GM19455 (cell line): ENCODE data around the gene MAP3K12.
"Not testable (repeated sequence)": the region's sequence is repeated elsewhere in the genome, so short reads cannot be mapped to it uniquely, and the experiment has no call there.

Source experiments
- ATAC-seq: cut with Tn5 transposase; IDR thresholded peaks from one replicate; pipeline ENCODE4 v1.9.1; 2021; ENCODE audit not compliant: unreplicated experiment

The MAP3K12 gene, protein sequence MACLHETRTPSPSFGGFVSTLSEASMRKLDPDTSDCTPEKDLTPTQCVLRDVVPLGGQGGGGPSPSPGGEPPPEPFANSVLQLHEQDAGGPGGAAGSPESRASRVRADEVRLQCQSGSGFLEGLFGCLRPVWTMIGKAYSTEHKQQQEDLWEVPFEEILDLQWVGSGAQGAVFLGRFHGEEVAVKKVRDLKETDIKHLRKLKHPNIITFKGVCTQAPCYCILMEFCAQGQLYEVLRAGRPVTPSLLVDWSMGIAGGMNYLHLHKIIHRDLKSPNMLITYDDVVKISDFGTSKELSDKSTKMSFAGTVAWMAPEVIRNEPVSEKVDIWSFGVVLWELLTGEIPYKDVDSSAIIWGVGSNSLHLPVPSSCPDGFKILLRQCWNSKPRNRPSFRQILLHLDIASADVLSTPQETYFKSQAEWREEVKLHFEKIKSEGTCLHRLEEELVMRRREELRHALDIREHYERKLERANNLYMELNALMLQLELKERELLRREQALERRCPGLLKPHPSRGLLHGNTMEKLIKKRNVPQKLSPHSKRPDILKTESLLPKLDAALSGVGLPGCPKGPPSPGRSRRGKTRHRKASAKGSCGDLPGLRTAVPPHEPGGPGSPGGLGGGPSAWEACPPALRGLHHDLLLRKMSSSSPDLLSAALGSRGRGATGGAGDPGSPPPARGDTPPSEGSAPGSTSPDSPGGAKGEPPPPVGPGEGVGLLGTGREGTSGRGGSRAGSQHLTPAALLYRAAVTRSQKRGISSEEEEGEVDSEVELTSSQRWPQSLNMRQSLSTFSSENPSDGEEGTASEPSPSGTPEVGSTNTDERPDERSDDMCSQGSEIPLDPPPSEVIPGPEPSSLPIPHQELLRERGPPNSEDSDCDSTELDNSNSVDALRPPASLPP

DNA sequence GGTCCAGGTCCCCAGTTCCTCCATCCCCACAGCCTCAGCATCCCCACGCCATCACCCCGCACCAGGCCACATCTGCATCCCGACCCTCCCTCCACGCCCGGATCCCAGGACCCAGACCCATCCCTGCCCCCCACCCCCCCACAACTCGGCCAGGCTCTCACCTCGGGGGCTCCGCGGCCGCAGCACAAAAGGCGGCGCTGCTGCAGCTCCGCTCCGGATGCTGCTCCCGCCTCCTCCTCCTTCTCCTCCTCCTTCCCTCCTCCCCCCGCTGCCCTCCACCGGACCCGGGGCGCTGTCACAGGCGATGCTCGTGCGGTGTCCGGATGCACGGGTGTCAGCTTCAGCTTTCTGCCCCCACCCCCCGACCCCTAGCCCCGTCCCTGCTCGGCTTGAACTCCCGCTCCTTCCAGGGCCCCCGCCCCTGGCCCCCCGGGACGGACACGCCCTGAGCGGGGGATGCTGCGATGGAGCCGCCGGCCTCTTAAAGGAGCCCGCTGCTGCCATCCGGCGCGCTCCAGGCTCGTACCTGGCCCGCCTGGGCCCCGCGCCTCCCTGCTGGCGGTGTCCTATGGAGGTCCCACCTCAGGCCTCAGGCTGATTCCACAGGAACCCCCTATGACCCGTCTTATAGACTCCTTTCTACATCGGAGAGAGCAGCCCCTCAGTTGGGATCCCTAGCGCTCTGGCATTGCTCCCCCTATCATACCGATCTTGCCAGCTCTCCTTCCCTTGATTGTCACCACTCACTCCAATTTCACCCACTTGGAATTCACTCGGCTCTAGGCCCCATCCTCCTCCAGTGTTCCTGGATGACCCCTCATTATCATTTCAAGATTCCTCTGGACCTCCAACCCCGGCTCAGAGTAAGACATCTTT, at the start of gene MAP3K12:
Gene MAP3K12, minus strand, starts transcription at position 193 of the 876 bp plus-strand sequence. CDS start 12,067 bp downstream, outside the sequence.
- no peak for ATAC-seq

DNA sequence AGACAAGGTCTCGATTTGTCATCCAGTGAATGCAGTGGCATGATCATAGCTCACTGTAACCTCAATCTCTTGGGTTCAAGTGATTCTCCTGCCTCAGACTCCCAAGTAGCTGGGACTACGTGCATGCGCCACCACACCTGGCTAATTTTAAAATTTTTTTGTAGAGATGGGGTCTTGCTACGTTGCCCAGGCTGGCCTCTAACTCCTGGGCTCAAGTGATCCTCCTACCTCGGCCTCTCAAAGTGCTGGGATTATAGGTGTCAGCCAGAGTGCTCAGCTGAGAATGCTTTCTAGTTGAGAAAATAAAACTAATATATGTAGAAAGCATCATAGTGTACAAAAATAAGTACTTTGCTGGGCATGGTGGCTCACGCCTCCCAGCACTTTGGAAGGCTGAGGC, 49.1 kb upstream of the MAP3K12 start:
- not testable (repeated sequence) for ATAC-seq

DNA sequence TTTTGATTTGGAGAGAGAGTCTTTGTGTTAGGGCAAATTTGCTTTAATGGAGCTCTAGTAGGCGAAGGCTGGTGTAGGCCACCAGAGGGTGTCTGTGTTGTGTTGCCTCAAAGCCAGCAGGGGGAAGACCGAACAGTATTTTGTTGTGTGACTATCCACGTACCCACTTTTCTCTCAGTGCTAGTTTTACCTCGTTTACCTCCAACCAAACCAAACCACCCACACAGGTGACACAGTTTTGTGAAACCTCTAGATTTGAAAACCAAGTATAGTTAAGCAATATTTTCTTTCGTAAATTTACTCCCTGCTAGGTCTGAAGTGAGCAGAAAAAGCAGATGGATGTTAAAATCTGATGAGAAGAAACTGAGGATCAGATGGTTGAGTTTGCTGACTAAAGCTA, 44.3 kb upstream of the MAP3K12 start:
- ATAC-seq = peak; percentile 80

- ATAC-seq = no peak
Observed at GRCh38 chr12:53539526-53539925, 40.3 kb upstream of the MAP3K12 start.

GRCh38 chr12:53538209-53538689, 39.0 kb upstream of the MAP3K12 start:
- no peak for ATAC-seq

GRCh38 chr12:53536962-53537361, 37.7 kb upstream of the MAP3K12 start:
- no peak for ATAC-seq

DNA sequence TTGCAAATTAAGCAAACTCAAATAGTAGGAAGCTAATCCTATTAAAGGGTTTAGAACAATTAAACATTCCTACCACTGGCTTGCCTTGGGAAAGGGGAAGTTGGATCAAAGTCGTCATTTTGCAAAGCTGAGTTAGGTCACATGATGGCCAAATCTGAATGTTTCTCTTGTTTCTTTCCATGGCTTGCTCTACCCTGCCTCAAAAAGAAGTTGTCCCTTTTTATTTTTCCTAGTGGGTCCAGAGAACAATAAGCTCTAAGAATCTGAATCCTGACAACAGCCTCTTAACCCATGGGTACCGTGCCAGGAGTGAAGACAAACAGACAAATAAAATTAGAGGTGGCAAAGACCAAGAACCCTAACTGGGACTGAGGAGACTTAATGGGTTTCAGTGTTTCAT, 34.2 kb upstream of the MAP3K12 start:
- ATAC-seq = no peak

- no peak for ATAC-seq
Observed at GRCh38 chr12:53532524-53533445, 33.5 kb upstream of the MAP3K12 start.

GRCh38 chr12:53532021-53532420, 32.8 kb upstream of the MAP3K12 start:
- ATAC-seq = no peak

GRCh38 chr12:53530920-53531319, 31.7 kb upstream of the MAP3K12 start:
- ATAC-seq = no peak

DNA sequence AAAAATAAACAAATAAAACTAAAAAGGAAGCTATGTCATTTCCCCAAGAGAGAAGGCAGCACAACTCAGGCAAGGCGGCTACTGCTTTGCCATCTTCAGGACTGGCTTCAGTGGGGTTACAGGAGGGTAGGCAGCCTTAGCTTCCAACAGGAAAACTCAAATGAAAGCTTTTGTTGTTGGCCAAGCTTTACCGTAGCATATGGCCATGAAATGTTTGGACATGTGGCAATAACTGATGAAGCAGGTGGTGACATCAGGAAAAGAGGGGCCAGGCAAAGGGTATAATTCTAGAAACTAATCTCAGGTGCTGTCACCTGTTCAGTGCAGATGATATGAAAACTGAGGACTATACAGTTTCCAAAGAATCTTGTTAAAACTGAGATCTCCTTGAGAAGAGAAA, 30.8 kb upstream of the MAP3K12 start:
- no peak for ATAC-seq

DNA sequence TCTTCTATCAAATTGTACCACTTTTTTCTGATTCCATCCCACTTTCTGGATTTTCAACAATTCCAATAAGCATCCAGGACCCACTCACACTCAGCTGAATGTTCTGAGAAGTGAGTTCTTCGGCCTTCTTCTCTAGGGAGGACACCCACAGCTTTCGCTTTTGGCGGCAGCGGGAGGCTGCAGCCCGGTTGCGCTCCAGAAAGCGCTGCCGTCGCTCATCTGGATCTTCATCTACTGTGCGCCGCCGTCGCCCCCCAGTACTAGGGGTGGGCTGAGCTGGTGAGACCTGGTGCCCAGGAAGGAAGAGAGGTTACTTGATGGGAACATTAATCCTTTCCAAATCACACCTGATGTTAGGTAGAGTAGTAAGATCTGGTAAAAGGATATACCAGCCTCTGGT, 25.2 kb upstream of the MAP3K12 start:
- ATAC-seq = no peak

- no peak for ATAC-seq
Observed at GRCh38 chr12:53523131-53523530, 23.9 kb upstream of the MAP3K12 start.

- ATAC-seq = no peak
Observed at GRCh38 chr12:53518381-53518780, 19.1 kb upstream of the MAP3K12 start.

GRCh38 chr12:53516758-53517455, 17.6 kb upstream of the MAP3K12 start:
- no peak for ATAC-seq

- no peak for ATAC-seq
Observed at GRCh38 chr12:53515291-53515680, 16.0 kb upstream of the MAP3K12 start.

DNA sequence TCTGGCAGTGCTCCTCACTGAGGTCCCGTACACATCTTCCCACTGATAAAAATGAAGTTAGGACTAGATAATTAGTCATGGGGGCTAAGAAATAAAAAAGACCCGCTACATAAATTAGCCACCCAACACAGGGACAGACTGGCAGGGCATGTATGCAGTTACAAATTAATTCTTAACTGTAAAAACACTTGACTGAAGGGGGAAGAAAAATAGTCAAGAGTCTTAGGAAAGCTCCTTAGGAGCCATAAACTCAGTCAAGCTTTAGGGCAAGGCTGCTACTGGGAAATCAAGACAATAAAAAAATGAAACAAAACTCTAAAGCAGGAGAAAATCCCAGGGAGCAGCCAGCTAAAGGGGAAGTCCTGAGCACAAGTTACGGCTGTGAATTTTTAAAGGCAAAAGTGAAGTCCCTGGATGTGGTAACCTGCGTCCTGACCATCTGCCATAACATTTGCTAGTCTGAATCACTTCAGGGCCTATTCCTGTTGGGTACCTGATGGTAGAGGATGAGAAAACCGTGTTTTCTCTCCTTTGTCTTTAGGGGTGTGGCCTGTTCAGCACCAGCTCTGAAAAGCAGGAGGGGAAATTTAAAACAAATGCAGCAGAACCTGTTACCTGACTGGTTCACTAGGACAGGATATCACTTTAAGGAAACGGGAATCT, 15.5 kb upstream of the MAP3K12 start:
- ATAC-seq = no peak

GRCh38 chr12:53513712-53514410, 14.6 kb upstream of the MAP3K12 start:
- no peak for ATAC-seq
